Cardiac muscle cell (in vitro differentiated cells and primary cell): ENCODE results near the gene NR2E3. TPM values are rescaled to one million over a fixed set of nuclear protein-coding genes. Genes with fewer than 3 reads are reported as not detected.
A peak's percentile ranks its signal among the peaks of the same experiment; 100 is the strongest.

Source experiments
- DNase-seq, 2 donors: peaks; one replicate each; pipeline versions ENCODE4 v3.0.0 to v3.0.0-alpha.2; 2010 to 2017; ENCODE audit warnings: low read depth in 1 of 2, low spot score in 1 of 2
- H3K27ac ChIP-seq: fragments of 200-600 bp; sonication (generic); 2 replicates; pipeline ENCODE4 v1.5.1; 2016
- H3K27me3 ChIP-seq: fragments of 200-600 bp; sonication (generic); 2 replicates; pipeline ENCODE4 v1.6.0; 2016; ENCODE audit warnings: control low read depth
- H3K36me3 ChIP-seq: fragments of 200-600 bp; sonication (generic); 2 replicates; pipeline ENCODE4 v1.5.1; 2016; ENCODE audit warnings: control low read depth
- H3K4me1 ChIP-seq: fragments of 200-600 bp; sonication (generic); 2 replicates; pipeline ENCODE4 v1.8.1; 2017; ENCODE audit warnings: low read depth, mild to moderate bottlenecking, mixed run types
- H3K4me3 ChIP-seq: fragments of 200-600 bp; sonication (generic); 2 replicates; pipeline ENCODE4 v1.5.1; 2016; ENCODE audit warnings: mild to moderate bottlenecking
- H3K9me3 ChIP-seq: fragments of 200-600 bp; sonication (generic); 2 replicates; pipeline ENCODE4 v1.5.1; 2017; ENCODE audit warnings: low read depth, mild to moderate bottlenecking, control low read depth
- polyA plus RNA-seq: library from polyadenylated mRNA; unstranded; fragments of >200 nt; fragmentation: Nextera tagmentation; extraction: Ambion mirVana; gene quantifications from 2 replicates; pipeline ENCODE4 v1.2.1, GENCODE V29; 2016
- total RNA-seq: library from RNA; depleted of rRNA; stranded (reverse); fragments of >200 nt; gene quantifications from 2 replicates; pipeline ENCODE4 v1.2.3, GENCODE V29; 2016
- TF ChIP-seq, protein P1 (sequence below): IDR thresholded peaks from 2 replicates; pipeline ENCODE4 v1.5.1; 2012; ENCODE audit warnings: low read depth, mild to moderate bottlenecking, low read length

The NR2E3 gene
- total and polyA plus RNA-seq, 2 experiments from 2014 or later, result 0.09 TPM; not detected in 1

DNA sequence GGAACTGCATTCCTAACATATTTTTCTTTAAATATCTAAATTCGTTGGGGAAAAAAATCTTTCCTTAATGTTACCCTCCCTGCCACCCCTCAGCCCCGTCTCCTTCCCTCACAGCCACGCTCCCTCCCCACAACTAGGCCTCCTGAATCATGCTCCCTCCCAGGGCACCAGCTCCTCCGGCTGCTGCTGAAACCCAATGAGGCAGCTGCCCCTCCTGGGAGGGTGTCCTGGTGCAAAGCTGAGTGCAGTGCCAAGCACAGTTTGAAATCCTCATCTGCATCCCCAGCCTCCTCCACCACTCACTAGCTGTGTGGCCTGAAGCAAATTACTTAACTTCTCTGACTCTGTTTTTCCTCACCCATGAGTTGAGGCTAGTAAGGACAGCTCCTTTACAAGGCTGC is 2.7 kb upstream of the NR2E3 start:
- TF ChIP-seq, protein P1, sequence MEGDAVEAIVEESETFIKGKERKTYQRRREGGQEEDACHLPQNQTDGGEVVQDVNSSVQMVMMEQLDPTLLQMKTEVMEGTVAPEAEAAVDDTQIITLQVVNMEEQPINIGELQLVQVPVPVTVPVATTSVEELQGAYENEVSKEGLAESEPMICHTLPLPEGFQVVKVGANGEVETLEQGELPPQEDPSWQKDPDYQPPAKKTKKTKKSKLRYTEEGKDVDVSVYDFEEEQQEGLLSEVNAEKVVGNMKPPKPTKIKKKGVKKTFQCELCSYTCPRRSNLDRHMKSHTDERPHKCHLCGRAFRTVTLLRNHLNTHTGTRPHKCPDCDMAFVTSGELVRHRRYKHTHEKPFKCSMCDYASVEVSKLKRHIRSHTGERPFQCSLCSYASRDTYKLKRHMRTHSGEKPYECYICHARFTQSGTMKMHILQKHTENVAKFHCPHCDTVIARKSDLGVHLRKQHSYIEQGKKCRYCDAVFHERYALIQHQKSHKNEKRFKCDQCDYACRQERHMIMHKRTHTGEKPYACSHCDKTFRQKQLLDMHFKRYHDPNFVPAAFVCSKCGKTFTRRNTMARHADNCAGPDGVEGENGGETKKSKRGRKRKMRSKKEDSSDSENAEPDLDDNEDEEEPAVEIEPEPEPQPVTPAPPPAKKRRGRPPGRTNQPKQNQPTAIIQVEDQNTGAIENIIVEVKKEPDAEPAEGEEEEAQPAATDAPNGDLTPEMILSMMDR, result no peak
- no peaks in the 10 kb centered on the region for H3K27me3 ChIP-seq
- no peaks in the 10 kb centered on the region for H3K9me3 ChIP-seq
- no peaks in the 10 kb centered on the region for H3K36me3 ChIP-seq
- no peak overlapping the region for H3K4me3 ChIP-seq
- peak overlapping the region; percentile 18 for H3K27ac ChIP-seq
- DNase-seq, result peak in 1 of 2 donors; percentile 27
- H3K4me1 ChIP-seq, result peaks cover 38% of the 10 kb centered on the region

DNA sequence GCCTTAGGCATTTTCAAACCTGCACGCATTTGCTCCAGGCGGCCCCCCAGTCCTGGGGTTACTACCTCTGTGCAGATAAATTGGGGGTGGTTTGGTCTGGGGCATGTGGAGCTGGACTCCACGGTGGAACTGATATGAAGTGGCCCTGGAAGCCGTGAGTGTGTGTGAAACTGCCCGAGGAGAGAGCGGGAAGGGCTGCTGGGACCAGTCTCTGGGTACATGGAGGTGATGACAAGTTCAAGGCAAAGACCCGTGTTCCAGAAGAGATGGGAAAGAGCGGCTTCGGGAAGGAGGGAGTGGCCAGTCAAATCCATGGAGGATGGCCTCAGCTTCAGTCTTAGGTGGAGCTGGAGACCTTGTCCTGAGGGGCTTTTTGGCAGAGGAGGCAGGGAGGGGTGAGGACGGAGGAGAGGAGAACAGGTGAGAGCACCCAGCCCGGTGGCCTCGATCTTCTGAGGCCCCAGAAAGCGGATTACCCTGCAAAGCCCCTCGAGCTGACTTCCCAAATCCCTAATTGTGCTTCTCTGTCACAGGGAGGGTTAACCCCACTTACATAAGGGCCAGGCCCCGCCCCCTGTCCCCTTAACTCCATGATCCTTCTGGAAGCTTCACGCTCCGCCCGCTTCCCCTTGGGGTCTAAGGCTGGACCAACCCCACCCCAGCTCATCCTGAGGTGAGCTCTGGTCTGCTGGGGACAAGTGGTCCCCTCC is 1.9 kb upstream of the NR2E3 start:
- Histone ChIP-seq H3K27me3 (no peaks in the 10 kb centered on the region), H3K36me3 (no peaks in the 10 kb centered on the region), H3K4me3 (no peak overlapping the region), H3K4me1 (peaks cover 38% of the 10 kb centered on the region), H3K9me3 (no peaks in the 10 kb centered on the region), H3K27ac (peak overlapping the region; percentile 18)
- TF ChIP-seq, protein P1, result no peak
- DNase-seq, result peak in 1 of 2 donors; percentile 85

DNA sequence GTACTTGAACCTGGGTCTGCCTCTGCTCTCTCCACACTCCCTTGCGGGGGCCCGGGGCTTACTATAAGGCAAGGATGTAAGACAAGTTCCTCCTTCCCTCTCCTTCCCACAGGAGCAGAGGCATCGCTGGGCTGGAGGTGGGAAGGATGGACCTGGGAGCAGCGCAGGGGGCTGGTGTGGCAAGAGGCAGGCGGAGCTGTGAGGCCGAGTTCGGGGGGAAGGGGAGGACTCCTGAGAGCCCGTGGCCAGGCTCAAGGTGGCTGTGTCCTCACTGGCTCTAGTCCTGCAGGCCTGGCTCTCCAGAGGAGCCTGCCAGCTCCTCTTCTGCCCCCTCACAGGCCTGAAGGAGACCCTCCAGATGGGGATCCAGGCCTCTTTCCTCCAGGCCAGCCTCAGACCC is 1.0 kb upstream of the NR2E3 start:
- H3K27ac ChIP-seq, result no peak overlapping the region
- no peak overlapping the region for H3K4me3 ChIP-seq
- no peaks in the 10 kb centered on the region for H3K36me3 ChIP-seq
- peaks cover 35% of the 10 kb centered on the region for H3K4me1 ChIP-seq
- H3K9me3 ChIP-seq, result no peaks in the 10 kb centered on the region
- TF ChIP-seq, protein P1, result no peak
- DNase-seq, result no peak
- no peaks in the 10 kb centered on the region for H3K27me3 ChIP-seq

DNA sequence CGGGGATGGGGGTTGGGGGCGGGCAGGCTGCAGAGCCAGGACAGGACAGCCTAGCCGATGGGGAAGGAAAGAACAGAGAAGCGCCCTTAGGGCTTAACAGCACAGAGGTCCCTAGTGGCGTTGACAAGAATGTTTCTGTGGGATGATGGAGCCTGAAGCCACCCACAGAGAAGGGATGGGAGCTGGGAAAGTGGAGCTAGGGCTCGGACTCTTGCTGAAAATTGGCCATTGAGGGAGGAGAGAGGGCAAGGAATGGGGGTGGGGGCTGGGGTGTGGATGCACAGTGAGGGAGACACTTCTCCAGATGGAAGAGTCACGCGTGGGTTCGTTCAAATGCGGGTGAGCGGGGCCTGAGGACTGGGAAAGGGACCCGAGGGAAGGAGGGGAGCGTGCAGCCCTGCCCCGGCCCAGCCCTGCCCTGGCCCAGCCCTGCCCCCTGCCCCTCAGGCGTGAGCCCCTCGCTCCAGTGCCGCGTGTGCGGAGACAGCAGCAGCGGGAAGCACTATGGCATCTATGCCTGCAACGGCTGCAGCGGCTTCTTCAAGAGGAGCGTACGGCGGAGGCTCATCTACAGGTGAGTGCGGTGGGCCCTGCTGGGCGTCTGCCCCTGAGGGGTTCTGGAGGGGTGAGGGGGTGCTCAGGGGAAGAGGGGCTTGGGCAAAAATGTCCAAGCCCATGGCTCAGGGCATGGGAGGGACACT is 832 bp downstream of the NR2E3 start:
- DNase-seq, result no peak
- Histone ChIP-seq H3K4me3 (no peak overlapping the region), H3K27me3 (no peaks in the 10 kb centered on the region), H3K36me3 (no peaks in the 10 kb centered on the region), H3K9me3 (no peaks in the 10 kb centered on the region), H3K4me1 (peaks cover 25% of the 10 kb centered on the region), H3K27ac (no peak overlapping the region)
- TF ChIP-seq, protein P1, result no peak

DNA sequence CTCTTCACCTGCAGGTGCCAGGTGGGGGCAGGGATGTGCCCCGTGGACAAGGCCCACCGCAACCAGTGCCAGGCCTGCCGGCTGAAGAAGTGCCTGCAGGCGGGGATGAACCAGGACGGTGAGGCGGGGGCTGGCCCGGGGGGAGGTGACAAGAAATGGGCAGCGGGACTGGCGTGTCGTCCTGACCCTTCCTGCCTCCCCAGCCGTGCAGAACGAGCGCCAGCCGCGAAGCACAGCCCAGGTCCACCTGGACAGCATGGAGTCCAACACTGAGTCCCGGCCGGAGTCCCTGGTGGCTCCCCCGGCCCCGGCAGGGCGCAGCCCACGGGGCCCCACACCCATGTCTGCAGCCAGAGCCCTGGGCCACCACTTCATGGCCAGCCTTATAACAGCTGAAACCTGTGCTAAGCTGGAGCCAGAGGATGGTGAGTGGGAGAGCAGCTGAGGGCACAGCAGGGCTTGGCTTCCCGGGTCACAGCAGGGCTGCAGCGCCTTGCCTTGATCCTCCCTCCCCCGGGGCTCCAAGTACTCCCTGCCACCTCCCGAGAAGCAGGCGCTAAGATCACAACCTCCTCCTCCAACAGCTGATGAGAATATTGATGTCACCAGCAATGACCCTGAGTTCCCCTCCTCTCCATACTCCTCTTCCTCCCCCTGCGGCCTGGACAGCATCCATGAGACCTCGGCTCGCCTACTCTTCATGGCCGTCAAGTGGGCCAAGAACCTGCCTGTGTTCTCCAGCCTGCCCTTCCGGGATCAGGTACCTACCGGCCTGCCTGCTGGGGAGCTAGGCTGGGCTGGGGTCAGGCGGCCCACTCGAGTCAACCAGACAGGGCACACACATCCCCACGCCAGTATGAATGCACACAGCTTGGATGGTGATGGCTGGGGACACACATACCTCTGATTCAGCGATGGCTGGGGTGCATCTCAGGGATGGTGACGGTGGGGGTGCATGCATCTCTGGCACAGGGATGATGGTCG is 1.7 kb downstream of the NR2E3 start:
- no peak overlapping the region for H3K27ac ChIP-seq
- H3K4me1 ChIP-seq, result peaks cover 16% of the 10 kb centered on the region
- DNase-seq, result no peak
- no peak overlapping the region for H3K4me3 ChIP-seq
- H3K9me3 ChIP-seq, result no peaks in the 10 kb centered on the region
- H3K36me3 ChIP-seq, result no peaks in the 10 kb centered on the region
- TF ChIP-seq, protein P1, result no peak
- no peaks in the 10 kb centered on the region for H3K27me3 ChIP-seq
